Endometrium (tissue), 2 donors: ENCODE data around the gene KLK12.

ENCODE experiments used
- FAIRE-seq: peaks from 2 replicates; lab custom pipeline; 2012; peaks lifted over from hg19 to GRCh38; lab: Jason Lieb, UNC
- donor health status: control.
- donor health status: control.

Gene KLK12

DNA sequence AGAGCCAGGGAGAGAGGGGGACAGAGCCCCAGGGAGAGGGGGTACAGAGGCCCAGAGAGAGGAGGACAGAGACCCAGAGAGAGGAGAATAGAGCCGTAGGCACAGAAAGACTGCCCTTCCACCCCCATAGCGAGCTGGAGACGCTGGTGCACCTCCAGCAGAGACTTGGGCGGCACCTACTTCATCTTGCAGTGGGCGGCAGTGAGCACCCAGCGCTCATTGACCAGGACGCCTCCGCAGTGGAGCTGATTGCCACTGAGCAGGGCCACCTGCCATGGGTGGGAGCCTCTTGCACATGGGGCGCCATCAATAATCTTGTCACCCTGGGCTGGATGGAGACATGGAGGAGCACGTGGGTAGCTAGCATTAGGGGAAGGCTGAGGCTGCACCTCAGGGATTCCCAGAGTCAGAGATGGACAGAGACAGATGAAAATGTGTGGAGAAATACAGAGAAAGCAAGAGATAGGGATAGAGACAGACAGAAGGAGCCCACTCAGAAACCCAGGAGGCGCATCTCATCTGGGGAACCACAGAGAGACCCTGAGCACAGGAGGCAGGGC lies 53.1 kb downstream of the KLK12 start:
- no peak for FAIRE-seq

DNA sequence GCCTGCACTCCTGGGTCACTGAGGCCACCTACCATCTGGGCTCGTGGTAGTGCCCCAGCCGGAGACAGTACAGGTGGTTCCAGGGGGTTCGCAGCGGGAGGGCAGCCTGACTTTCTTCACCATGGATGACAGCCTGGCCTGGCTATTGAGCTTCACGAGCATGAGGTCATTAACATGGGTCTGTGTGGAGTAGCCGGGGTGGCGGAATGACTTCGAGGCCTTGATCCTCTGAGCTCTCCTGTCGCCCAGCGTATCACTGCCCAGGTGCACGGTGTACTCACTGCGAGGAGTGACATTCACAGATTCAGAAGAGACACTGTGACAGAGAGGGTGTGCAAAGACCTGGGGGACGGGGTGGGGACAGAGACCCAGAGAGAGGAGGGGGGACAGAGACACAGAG lies 54.6 kb downstream of the KLK12 start:
- no peak for FAIRE-seq

DNA sequence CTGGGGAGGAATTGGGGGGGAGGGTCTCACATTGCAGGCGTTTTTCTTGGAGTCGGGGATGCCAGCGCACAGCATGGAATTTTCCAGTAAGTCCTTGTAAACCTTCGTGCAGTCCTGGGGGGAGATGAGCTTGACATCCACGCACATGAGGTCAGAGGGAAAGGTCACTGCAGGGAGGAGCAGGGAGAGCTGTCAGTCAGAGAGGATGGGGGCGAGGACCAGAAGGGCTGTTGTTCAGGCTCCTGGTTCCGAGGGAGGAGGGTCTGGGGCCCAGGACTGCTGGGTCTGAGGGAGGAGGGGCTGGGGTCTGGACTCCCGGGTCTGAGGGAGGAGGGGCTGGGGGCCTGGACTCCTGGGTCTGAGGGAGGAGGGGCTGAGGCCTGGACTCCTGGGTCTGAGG lies 55.0 kb downstream of the KLK12 start:
- FAIRE-seq, result no peak
